Measurements from ENCODE around the gene TBC1D3I.
"Not testable (repeated sequence)": the region's sequence is repeated elsewhere in the genome, so short reads cannot be mapped to it uniquely, and the experiment has no call there.

DNA sequence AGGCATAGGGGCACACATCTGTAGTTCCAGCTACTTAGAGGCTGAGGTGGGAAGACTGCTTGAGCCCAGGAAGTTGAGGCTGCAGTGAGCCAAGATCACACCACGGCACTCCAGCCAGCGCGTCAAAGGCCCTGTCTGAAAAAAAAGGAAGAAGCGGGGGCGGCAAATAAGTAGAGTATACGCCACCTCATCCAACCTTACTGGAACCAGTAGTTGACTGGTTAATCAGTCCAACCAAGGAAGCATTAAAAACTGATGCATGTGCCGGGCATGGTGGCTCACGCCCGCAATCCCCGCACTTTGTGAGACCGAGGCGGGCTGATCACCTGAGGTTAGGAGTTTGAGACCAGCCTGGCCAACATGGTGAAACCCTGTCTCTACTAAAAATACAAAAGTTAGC is 41.4 kb downstream of the TBC1D3I start:
- not testable (repeated sequence) for TF ChIP-seq MXI1 (IDR thresholded peaks at IDR 0.05; ENCODE audit: borderline replicate concordance, low read depth, low read length); BHLHE40 (IDR thresholded peaks at IDR 0.05; ENCODE audit: low read depth, low read length); RFX5 (IDR thresholded peaks at IDR 0.05; ENCODE audit: low read depth, low read length); CTCF (conservative IDR thresholded peaks at IDR 0.05; ENCODE audit: low read depth, low read length); CEBPB (IDR thresholded peaks at IDR 0.05; ENCODE audit: low read depth, low read length); POLR2A (IDR thresholded peaks at IDR 0.05; ENCODE audit: low read depth, low read length); MAFK (IDR thresholded peaks at IDR 0.05; ENCODE audit: low read depth, low read length)
- TF ChIP-seq, protein P1, sequence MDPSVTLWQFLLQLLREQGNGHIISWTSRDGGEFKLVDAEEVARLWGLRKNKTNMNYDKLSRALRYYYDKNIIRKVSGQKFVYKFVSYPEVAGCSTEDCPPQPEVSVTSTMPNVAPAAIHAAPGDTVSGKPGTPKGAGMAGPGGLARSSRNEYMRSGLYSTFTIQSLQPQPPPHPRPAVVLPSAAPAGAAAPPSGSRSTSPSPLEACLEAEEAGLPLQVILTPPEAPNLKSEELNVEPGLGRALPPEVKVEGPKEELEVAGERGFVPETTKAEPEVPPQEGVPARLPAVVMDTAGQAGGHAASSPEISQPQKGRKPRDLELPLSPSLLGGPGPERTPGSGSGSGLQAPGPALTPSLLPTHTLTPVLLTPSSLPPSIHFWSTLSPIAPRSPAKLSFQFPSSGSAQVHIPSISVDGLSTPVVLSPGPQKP (IDR thresholded peaks at IDR 0.05; ENCODE audit: borderline replicate concordance, low read depth, low read length): not testable (repeated sequence)
